ENCODE measurements around the gene RPH3AL. TPM values are rescaled to one million over a fixed set of nuclear protein-coding genes. Genes with fewer than 3 reads are reported as not detected.
A peak's percentile ranks its signal among the peaks of the same experiment; 100 is the strongest.

RPH3AL gene
- total RNA-seq, 3 donors from 2014 or later (not counting 1 experiment from before 2014, with no cell fraction given): 7.2 to 9.9 (median 7.9) TPM

DNA sequence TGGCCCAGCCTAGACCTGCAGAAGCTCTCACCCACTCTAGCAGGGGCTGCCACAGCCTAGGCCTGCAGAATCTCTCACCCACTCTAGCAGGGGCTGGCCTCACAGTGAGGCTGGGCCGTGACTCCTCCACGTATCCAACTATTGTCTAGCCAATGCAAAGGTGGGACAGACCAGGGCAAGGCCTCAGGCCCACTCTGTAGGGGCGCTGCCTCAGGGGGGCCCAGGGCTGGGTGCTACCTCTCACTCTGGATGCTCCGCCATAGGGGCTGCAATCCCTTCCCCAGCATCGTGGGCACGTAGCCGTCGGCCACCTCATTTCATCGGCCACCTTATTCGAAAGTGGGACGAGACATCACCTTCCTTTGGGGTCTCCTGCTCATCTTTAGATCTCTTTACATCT, 51.7 kb downstream of the RPH3AL start:
- Histone ChIP-seq H3K4me1 (ENCODE audit: control insufficient read depth, insufficient read depth, low read length) (no peaks in the 10 kb centered on the region), H3K9me3 (ENCODE audit: control insufficient read depth, insufficient read depth, low read length) (no peaks in the 10 kb centered on the region), H3K4me3 (ENCODE audit: low read length) (no peak overlapping the region), H3K27me3 (ENCODE audit: control insufficient read depth, insufficient read depth, low read length) (peaks cover 3% of the 10 kb centered on the region), H3K27ac (ENCODE audit: low read length) (no peak overlapping the region), H3K36me3 (ENCODE audit: control insufficient read depth, insufficient read depth, low read length) (no peaks in the 10 kb centered on the region)
- Mint-ChIP-seq H3K27me3 (ENCODE audit: low read depth in 2 of 2) (peaks cover 0 to 7% of the 10 kb centered on the region in 2 donors), H3K4me3 (no peak overlapping the region), H3K27ac (peak overlapping the region in 1 of 2 donors; percentile 57), H3K9me3 (no peaks in the 10 kb centered on the region), H3K36me3 (no peaks in the 10 kb centered on the region), H3K4me1 (no peaks in the 10 kb centered on the region)
- WGBS (ENCODE audit: insufficient coverage): 96% methylated on average over 11 of the region's 11 CpGs
- ATAC-seq (no peak), DNase-seq (no peak)
- TF ChIP-seq, protein P1, sequence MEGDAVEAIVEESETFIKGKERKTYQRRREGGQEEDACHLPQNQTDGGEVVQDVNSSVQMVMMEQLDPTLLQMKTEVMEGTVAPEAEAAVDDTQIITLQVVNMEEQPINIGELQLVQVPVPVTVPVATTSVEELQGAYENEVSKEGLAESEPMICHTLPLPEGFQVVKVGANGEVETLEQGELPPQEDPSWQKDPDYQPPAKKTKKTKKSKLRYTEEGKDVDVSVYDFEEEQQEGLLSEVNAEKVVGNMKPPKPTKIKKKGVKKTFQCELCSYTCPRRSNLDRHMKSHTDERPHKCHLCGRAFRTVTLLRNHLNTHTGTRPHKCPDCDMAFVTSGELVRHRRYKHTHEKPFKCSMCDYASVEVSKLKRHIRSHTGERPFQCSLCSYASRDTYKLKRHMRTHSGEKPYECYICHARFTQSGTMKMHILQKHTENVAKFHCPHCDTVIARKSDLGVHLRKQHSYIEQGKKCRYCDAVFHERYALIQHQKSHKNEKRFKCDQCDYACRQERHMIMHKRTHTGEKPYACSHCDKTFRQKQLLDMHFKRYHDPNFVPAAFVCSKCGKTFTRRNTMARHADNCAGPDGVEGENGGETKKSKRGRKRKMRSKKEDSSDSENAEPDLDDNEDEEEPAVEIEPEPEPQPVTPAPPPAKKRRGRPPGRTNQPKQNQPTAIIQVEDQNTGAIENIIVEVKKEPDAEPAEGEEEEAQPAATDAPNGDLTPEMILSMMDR (IDR thresholded peaks at IDR 0.05): no peak
- intact Hi-C loops (cut with micrococcal nuclease): no loop called here

DNA sequence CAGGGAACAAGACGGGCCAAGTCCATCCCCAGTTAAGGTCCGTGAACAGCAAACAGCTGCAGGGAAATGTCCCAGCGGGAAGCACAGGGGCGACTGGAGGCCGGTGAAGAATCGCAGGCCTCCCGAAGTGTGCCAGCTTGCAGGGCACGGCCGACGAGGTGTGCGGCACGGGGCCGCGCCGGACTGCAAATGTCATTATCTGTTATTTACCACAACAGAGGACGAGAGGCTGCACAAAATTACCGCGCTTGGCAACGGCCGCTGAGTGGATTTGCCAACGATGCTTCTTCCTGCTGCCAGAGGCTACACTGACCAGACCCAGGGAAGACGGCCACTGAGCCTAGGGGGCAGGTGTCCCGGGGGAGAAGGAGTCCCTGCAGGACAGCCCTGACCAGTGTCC, 53.1 kb downstream of the RPH3AL start:
- Mint-ChIP-seq H3K36me3 (no peaks in the 10 kb centered on the region), H3K4me1 (no peaks in the 10 kb centered on the region), H3K4me3 (no peak overlapping the region), H3K27ac (no peak overlapping the region), H3K9me3 (no peaks in the 10 kb centered on the region), H3K27me3 (ENCODE audit: low read depth in 2 of 2) (peaks cover 0 to 7% of the 10 kb centered on the region in 2 donors)
- Histone ChIP-seq H3K4me3 (ENCODE audit: low read length) (no peak overlapping the region), H3K27ac (ENCODE audit: low read length) (no peak overlapping the region), H3K36me3 (ENCODE audit: control insufficient read depth, insufficient read depth, low read length) (no peaks in the 10 kb centered on the region), H3K9me3 (ENCODE audit: control insufficient read depth, insufficient read depth, low read length) (no peaks in the 10 kb centered on the region), H3K4me1 (ENCODE audit: control insufficient read depth, insufficient read depth, low read length) (no peaks in the 10 kb centered on the region), H3K27me3 (ENCODE audit: control insufficient read depth, insufficient read depth, low read length) (peaks cover 3% of the 10 kb centered on the region)
- intact Hi-C loops (cut with micrococcal nuclease): no loop called here
- TF ChIP-seq, protein P1 (IDR thresholded peaks at IDR 0.05): no peak
- ATAC-seq (no peak), DNase-seq (no peak)
- WGBS (ENCODE audit: insufficient coverage): 87% methylated on average over 23 of the region's 23 CpGs

- intact Hi-C loops (cut with micrococcal nuclease): no loop called here
- H3K27me3 Mint-ChIP-seq (ENCODE audit: low read depth in 2 of 2): peaks cover 0 to 9% of the 10 kb centered on the region in 2 donors
- H3K27ac ChIP-seq (ENCODE audit: low read length): no peak overlapping the region
- H3K4me3 Mint-ChIP-seq: no peak overlapping the region
- no peaks in the 10 kb centered on the region for H3K9me3 ChIP-seq (ENCODE audit: control insufficient read depth, insufficient read depth, low read length)
- no peaks in the 10 kb centered on the region for H3K9me3 Mint-ChIP-seq
- whole genome bisulfite sequencing (ENCODE audit: insufficient coverage): 82% methylated on average over 16 of the region's 17 CpGs
- DNase-seq: no peak
- no peaks in the 10 kb centered on the region for H3K4me1 ChIP-seq (ENCODE audit: control insufficient read depth, insufficient read depth, low read length)
- no peak overlapping the region for H3K27ac Mint-ChIP-seq
- H3K4me1 Mint-ChIP-seq: no peaks in the 10 kb centered on the region
- H3K36me3 ChIP-seq (ENCODE audit: control insufficient read depth, insufficient read depth, low read length): no peaks in the 10 kb centered on the region
- TF ChIP-seq, protein P1 (IDR thresholded peaks at IDR 0.05): no peak
- peaks cover 3% of the 10 kb centered on the region for H3K27me3 ChIP-seq (ENCODE audit: control insufficient read depth, insufficient read depth, low read length)
- no peak overlapping the region for H3K4me3 ChIP-seq (ENCODE audit: low read length)
- no peak for ATAC-seq
- H3K36me3 Mint-ChIP-seq: no peaks in the 10 kb centered on the region
Observed at GRCh38 chr17:298791-299450, 53.7 kb downstream of the RPH3AL start.

DNA sequence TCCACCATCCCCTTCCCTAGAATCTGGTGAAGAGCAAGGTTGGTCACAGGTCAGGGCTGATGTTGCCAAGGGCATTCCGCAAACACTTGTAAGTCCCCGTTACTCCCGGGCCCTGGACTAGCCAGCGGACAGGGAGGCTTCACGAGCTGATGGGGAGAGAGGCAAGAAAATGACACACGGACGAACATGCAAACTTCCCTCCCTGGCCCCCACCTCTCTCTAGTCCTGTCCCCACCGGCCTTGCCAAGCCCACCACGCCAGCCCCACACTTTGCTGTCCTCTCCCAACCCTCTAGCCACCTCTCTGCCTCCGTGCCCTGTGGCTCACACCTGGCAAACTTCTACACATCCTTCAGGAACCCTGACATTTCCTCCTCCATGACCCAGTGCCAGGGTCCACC, 54.8 kb downstream of the RPH3AL start:
- H3K36me3 ChIP-seq (ENCODE audit: control insufficient read depth, insufficient read depth, low read length): no peaks in the 10 kb centered on the region
- peaks cover 0 to 11% of the 10 kb centered on the region in 2 donors for H3K27me3 Mint-ChIP-seq (ENCODE audit: low read depth in 2 of 2)
- ATAC-seq: no peak

More for the DNA sequence above, 54.8 kb downstream of the RPH3AL start:
- 90% methylated on average over 10 of the region's 10 CpGs for WGBS (ENCODE audit: insufficient coverage)
- intact Hi-C loops (cut with micrococcal nuclease): no loop called here
- no peak for DNase-seq
- Mint-ChIP-seq H3K36me3 (no peaks in the 10 kb centered on the region), H3K9me3 (no peaks in the 10 kb centered on the region), H3K4me1 (peaks cover 7 to 8% of the 10 kb centered on the region in 2 donors), H3K4me3 (no peak overlapping the region), H3K27ac (no peak overlapping the region)
- Histone ChIP-seq H3K27me3 (ENCODE audit: control insufficient read depth, insufficient read depth, low read length) (no peaks in the 10 kb centered on the region), H3K9me3 (ENCODE audit: control insufficient read depth, insufficient read depth, low read length) (no peaks in the 10 kb centered on the region), H3K4me3 (ENCODE audit: low read length) (no peak overlapping the region), H3K27ac (ENCODE audit: low read length) (no peak overlapping the region), H3K4me1 (ENCODE audit: control insufficient read depth, insufficient read depth, low read length) (peaks cover 8% of the 10 kb centered on the region)
- TF ChIP-seq, protein P1 (IDR thresholded peaks at IDR 0.05): no peak

All from natural killer cell (primary cell).